Pancreas (tissue), 10 donors: ENCODE measurements around the gene SLCO2A1. TPM values are rescaled to one million over a fixed set of nuclear protein-coding genes. Genes with fewer than 3 reads are reported as not detected.
A peak's percentile ranks its signal among the peaks of the same experiment; 100 is the strongest.

Experiments used
- ATAC-seq, 4 donors: fragments of 200-7000 bp; cut with Tn5 transposase; one replicate each; pipeline versions ENCODE4 v1.8.0 to v1.9.1; 2020; ENCODE audit warnings: mild to moderate bottlenecking in 4 of 4, moderate library complexity in 4 of 4
- DNase-seq, 6 donors: peaks; one replicate each; pipeline ENCODE4 v3.0.0-alpha.2; 2020
- FAIRE-seq: peaks from 2 replicates; lab custom pipeline; 2012; peaks lifted over from hg19 to GRCh38; lab: Jason Lieb, UNC
- H3K27ac ChIP-seq, 4 donors: fragments of 200-600 bp; sonication (generic); 1 replicate in 3 of 4; 2 replicates in 1 of 4; pipeline versions ENCODE4 v1.5.0 to v1.8.0; 2020
- H3K27me3 ChIP-seq, 4 donors: fragments of 200-600 bp; one replicate each; pipeline ENCODE4 v1.8.0; 2021
- H3K36me3 ChIP-seq, 3 donors: fragments of 200-600 bp; sonication (generic) in 1 of 3; one replicate each; pipeline versions ENCODE4 v1.5.0 to v1.8.0; 2020 to 2021
- H3K4me1 ChIP-seq, 3 donors: fragments of 200-600 bp; one replicate each; pipeline ENCODE4 v1.8.0; 2021
- H3K4me3 ChIP-seq, 4 donors: fragments of 200-600 bp; sonication (generic) in 2 of 4; one replicate each; pipeline versions ENCODE4 v1.5.0 to v1.8.0; 2020 to 2021
- H3K9me3 ChIP-seq, 4 donors: fragments of 200-600 bp; one replicate each; pipeline ENCODE4 v1.8.0; 2021
- WGBS, 2 donors: extraction: QIAGEN DNeasy Blood & Tissue Kit; methylation state at CpG; one replicate each; pipeline ENCODE4 v1.1.7; 2013; 5-methylcytosine and 5-hydroxymethylcytosine counted together
- intact Hi-C, 3 donors: fragments of 100-400 bp; cut with DNase I; formaldehyde crosslinking; loops; one replicate each; pipeline versions ENCODE4 v1.11.1 to v1.14.2; 2022
- polyA plus RNA-seq, 2 donors: library from polyadenylated mRNA; stranded (reverse); fragments of 200-250 nt; gene quantifications; one replicate each; pipeline ENCODE4 v1.2.3, GENCODE V29; 2013
- total RNA-seq, 6 donors: library from RNA; stranded (reverse); fragmentation: NEBNext Ultra II Directional in 4 of 6; extraction: Animal tissue kit (Norgen Biotek cat#: 25700) in 4 of 6; gene quantifications; one replicate each; pipeline versions ENCODE4 v1.2.1 to v1.2.4, GENCODE V29; 2021 to 2023
- TF ChIP-seq, protein P1 (sequence below), 4 donors: fragments of 200-600 bp; sonication (generic) in 3 of 4; IDR thresholded peaks; one replicate each; pipeline versions ENCODE4 v1.5.0 to v1.8.0; 2021; ENCODE audit warnings: antibody characterized with exemption in 4 of 4
- donor health status: healthy with polysubstance abuse.
- donor health status: DM: no; HTN: no; CAD: no; lungs with moderate emphysema.
- donor health status: DM: no; HTN: no; CAD: no.
- donor health status: control.
- donor health status: control.
- donor health status: Bipolar disorder and iron deficiency.
- donor health status: DM: yes; HTN: yes; CAD: no.
- donor health status: DM: no; HTN: no; CAD: no.
- donor health status: DM: no; HTN: no; CAD: no.
- donor health status: DM: yes; HTN: yes; CAD: no.

Gene SLCO2A1
- total and polyA plus RNA-seq, 8 donors: 4.6 to 17.5 (median 10.4) TPM

DNA sequence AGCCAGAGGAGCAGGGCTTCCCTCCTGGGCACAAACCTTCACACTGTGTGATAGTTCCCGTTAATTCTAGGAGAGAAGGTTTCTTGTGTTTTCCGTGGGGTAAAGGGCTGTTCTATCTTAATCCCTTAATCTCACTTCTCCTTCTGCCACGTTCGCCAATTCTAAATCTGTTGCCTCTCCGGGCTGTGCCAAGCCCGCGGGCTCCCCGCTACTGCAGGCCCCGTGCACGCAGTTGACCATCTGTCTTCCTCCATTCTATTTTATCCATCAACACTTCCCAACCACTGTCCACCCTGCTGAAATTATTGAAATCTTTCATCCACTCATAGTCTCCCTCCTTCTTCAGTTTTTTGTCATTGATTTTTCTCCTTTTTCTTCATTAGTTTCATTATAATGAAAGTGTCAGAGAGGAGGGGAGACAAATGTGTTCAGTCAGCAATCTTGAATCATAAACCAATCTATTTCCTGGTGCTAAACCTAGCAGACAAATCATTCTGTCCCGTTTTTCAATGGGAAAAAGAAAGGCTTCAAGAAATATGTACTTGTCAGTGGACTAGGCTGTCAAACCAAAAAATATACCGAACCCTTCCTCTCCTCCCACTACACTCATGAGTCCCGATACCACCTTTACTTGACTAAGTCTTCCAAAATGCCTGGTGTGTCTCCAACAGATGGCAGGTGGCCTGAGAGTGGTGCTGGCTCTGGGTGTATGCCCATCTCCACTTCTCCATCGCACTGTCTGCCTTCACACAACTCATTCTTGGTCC is 39.6 kb downstream of the SLCO2A1 start:
- Histone ChIP-seq H3K36me3 (no peaks in the 10 kb centered on the region), H3K4me3 (no peak overlapping the region), H3K9me3 (no peaks in the 10 kb centered on the region), H3K4me1 (no peaks in the 10 kb centered on the region), H3K27me3 (no peaks in the 10 kb centered on the region), H3K27ac (no peak overlapping the region)
- intact Hi-C loops: no loop called here
- DNase-seq (no peak), ATAC-seq (no peak), FAIRE-seq (no peak)
- WGBS, 2 donors: 77 to 85% methylated on average over 14 of the region's 14 CpGs
- TF ChIP-seq, protein P1, sequence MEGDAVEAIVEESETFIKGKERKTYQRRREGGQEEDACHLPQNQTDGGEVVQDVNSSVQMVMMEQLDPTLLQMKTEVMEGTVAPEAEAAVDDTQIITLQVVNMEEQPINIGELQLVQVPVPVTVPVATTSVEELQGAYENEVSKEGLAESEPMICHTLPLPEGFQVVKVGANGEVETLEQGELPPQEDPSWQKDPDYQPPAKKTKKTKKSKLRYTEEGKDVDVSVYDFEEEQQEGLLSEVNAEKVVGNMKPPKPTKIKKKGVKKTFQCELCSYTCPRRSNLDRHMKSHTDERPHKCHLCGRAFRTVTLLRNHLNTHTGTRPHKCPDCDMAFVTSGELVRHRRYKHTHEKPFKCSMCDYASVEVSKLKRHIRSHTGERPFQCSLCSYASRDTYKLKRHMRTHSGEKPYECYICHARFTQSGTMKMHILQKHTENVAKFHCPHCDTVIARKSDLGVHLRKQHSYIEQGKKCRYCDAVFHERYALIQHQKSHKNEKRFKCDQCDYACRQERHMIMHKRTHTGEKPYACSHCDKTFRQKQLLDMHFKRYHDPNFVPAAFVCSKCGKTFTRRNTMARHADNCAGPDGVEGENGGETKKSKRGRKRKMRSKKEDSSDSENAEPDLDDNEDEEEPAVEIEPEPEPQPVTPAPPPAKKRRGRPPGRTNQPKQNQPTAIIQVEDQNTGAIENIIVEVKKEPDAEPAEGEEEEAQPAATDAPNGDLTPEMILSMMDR (IDR thresholded peaks at IDR 0.05): no peak

DNA sequence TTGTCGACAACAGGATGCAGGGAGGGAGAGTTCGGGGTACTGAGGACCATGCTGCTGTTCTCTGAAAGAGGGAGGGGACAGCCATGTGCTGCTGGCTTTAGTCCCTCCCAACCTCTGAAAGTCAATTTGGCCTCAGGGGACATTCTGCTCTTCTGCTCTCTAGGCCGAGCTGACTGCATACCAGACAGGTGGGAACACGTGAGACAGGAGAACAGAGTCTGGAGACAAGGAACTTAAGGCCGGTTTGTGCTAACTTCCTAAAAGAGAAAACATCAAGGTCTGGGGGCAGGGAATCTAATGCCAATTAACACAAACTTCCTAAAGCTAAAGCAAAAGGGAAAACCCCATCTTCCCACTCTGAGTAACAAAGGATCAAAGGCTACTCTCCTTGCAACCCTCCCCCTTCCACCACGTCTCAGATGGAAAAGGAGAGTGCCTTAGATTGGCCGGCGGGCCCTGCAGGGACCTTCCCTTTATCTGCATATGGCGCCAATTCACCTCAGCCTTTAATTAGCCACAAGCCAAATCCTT is 41.0 kb downstream of the SLCO2A1 start:
- H3K27ac ChIP-seq: no peak overlapping the region
- no peak overlapping the region for H3K4me3 ChIP-seq
- FAIRE-seq (no peak), ATAC-seq (no peak), DNase-seq (no peak)
- TF ChIP-seq, protein P1 (IDR thresholded peaks at IDR 0.05): no peak
- WGBS, 2 donors: 79 to 80% methylated on average over 9 of the region's 9 CpGs
- H3K4me1 ChIP-seq: no peaks in the 10 kb centered on the region
- no peaks in the 10 kb centered on the region for H3K9me3 ChIP-seq
- no peaks in the 10 kb centered on the region for H3K36me3 ChIP-seq
- no peaks in the 10 kb centered on the region for H3K27me3 ChIP-seq
- intact Hi-C loops: no loop called here

DNA sequence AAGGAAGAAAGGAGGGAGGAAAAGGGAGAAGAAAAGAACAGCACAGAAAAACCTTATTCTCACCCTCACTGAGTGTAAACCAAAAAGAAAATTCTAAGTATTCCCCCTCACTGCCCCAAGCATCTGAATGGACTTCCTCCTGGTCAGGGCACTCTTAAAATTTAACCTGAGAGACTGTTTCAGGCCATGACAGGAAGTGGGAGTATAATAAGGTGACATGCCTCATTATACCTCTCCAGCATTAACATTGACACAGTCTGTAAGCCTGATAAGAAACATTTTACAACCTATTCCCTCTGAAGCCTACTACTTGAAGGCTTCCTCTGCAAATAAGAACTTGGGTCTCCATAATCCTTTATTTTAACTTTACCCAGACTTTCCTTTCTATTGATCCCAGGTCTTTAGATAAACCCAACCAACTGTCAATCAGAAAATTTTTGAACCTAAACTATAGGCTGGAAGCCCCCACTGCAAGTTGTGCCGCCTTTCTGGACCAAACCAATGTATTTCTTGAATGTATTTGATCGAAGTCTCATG is 41.7 kb downstream of the SLCO2A1 start:
- Histone ChIP-seq H3K9me3 (no peaks in the 10 kb centered on the region), H3K4me3 (no peak overlapping the region), H3K4me1 (no peaks in the 10 kb centered on the region), H3K36me3 (no peaks in the 10 kb centered on the region), H3K27me3 (no peaks in the 10 kb centered on the region), H3K27ac (no peak overlapping the region)
- DNase-seq (no peak), ATAC-seq (no peak), FAIRE-seq (no peak)
- intact Hi-C loops: no loop called here
- TF ChIP-seq, protein P1 (IDR thresholded peaks at IDR 0.05): no peak
- WGBS, 2 donors: 85 to 88% methylated on average over 2 of the region's 2 CpGs

DNA sequence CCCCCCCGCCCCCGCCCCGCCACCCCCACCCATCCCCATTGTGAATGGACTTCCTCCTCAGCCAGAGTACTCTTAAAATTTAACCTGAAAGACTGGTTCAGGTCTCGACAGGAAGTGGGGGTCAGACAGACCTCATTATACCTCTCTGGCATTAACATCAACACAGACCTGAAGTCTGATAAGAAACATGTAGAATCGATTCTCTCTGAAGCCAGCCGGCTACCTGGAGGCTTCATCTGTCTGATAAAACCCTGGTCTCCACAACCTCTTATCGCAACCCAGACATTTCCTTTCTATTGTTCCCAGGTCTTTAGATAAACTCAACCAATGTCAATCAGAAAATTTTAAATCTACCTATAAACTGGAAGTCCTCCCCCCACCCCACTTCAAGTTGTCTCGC is 42.6 kb downstream of the SLCO2A1 start:
- intact Hi-C loops: no loop called here
- FAIRE-seq (no peak), ATAC-seq (no peak), DNase-seq (no peak)
- H3K36me3 ChIP-seq: no peaks in the 10 kb centered on the region
- H3K4me1 ChIP-seq: no peaks in the 10 kb centered on the region
- 29 to 30% methylated on average over 8 of the region's 8 CpGs for WGBS, 2 donors
- H3K27ac ChIP-seq: no peak overlapping the region
- TF ChIP-seq, protein P1 (IDR thresholded peaks at IDR 0.05): no peak
- H3K9me3 ChIP-seq: no peaks in the 10 kb centered on the region
- no peak overlapping the region for H3K4me3 ChIP-seq
- H3K27me3 ChIP-seq: no peaks in the 10 kb centered on the region

DNA sequence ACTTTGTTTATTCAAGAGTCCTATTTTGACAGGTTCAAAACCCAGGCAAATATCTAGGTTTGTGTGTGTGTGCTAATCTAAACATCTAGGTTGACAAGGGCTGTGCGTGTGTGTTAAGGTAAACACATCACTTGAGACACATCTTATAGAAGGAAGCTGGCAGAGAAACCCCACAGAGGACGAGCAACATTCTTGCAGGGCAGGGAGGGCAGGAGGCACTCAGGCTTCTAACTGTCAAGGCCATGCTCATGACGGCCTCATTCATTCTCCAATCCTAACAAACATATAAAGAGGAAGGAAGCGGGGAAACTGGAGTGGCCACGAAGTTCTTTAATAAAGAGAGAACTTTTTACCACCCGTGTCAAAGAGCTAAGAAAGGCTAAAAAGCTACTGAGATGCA is 43.4 kb downstream of the SLCO2A1 start:
- H3K27ac ChIP-seq: no peak overlapping the region
- H3K27me3 ChIP-seq: no peaks in the 10 kb centered on the region
- TF ChIP-seq, protein P1 (IDR thresholded peaks at IDR 0.05): no peak
- DNase-seq: no peak
- H3K4me1 ChIP-seq: no peaks in the 10 kb centered on the region
- 27 to 32% methylated on average over 6 of the region's 6 CpGs for WGBS, 2 donors
- intact Hi-C loops: no loop called here
- peak in 3 of 4 donors; percentile 26 to 47 (median 29) for ATAC-seq
- no peaks in the 10 kb centered on the region for H3K9me3 ChIP-seq
- H3K4me3 ChIP-seq: no peak overlapping the region
- no peak for FAIRE-seq
- no peaks in the 10 kb centered on the region for H3K36me3 ChIP-seq
